Esophagus muscularis mucosa (tissue), 4 donors: ENCODE measurements around the gene ASTL. TPM values are rescaled to one million over a fixed set of nuclear protein-coding genes. Genes with fewer than 3 reads are reported as not detected.
A peak's percentile ranks its signal among the peaks of the same experiment; 100 is the strongest.

ENCODE experiments used
- DNase-seq: peaks from one replicate; pipeline ENCODE4 v3.0.0-alpha.2; 2017; ENCODE audit errors: extremely low spot score
- H3K27ac ChIP-seq, 4 donors: fragments of 200-600 bp; sonication (generic); replicated peaks in 1 of 4; 1 replicate in 3 of 4; 2 replicates in 1 of 4; pipeline ENCODE4 v1.5.1; 2016 to 2019; ENCODE audit warnings: mild to moderate bottlenecking in 1 of 4
- H3K27me3 ChIP-seq, 4 donors: fragments of 200-600 bp; sonication (generic); one replicate each; pipeline versions ENCODE4 v1.5.1 to v1.6.0; 2016 to 2019
- H3K36me3 ChIP-seq, 4 donors: fragments of 200-600 bp; sonication (generic); one replicate each; pipeline ENCODE4 v1.5.1; 2016 to 2019
- H3K4me1 ChIP-seq, 4 donors: fragments of 200-600 bp; sonication (generic); one replicate each; pipeline ENCODE4 v1.5.1; 2016 to 2019
- H3K4me3 ChIP-seq, 4 donors: fragments of 200-600 bp; sonication (generic); 1 replicate in 2 of 4; 2 replicates in 2 of 4; pipeline ENCODE4 v1.5.1; 2016 to 2019; ENCODE audit warnings: mild to moderate bottlenecking in 4 of 4, moderate library complexity in 1 of 4
- H3K9me3 ChIP-seq, 4 donors: fragments of 200-600 bp; sonication (generic); 1 replicate in 3 of 4; 2 replicates in 1 of 4; pipeline ENCODE4 v1.5.1; 2016 to 2019
- EP300 ChIP-seq: sonication (generic); formaldehyde crosslinking; IDR thresholded peaks from one replicate; pipeline ENCODE4 v1.6.1; 2017; ENCODE audit warnings: antibody characterized with exemption
- POLR2A ChIP-seq: fragments of 450-650 bp; IDR thresholded peaks from one replicate; pipeline ENCODE4 v1.6.1; 2017; ENCODE audit warnings: antibody characterized with exemption, moderate library complexity, mild to moderate bottlenecking, low read depth
- POLR2AphosphoS5 ChIP-seq, 2 donors: sonication (generic); formaldehyde crosslinking; IDR thresholded peaks; one replicate each; pipeline ENCODE4 v1.6.1; 2017; ENCODE audit warnings: antibody characterized with exemption in 2 of 2
- WGBS: methylation state at CpG from one replicate; pipeline ENCODE4 v1.1.5; 2018; 5-methylcytosine and 5-hydroxymethylcytosine counted together
- intact Hi-C: fragments of 100-400 bp; cut with DNase I; formaldehyde crosslinking; loops from one replicate; pipeline ENCODE4 v1.15.1; 2023
- total RNA-seq, 4 donors: library from RNA; depleted of rRNA; stranded (reverse); fragments of >200 nt; gene quantifications; one replicate each; pipeline versions ENCODE4 v1.1.0 to v1.2.1, GENCODE V29; 2016
- TF ChIP-seq, protein P1 (sequence below), 3 experiments: fragments of 200-600 bp in 2 of 3; fragments of 450-650 bp in 1 of 3; sonication (generic) in 2 of 3; IDR thresholded peaks; one replicate each; pipeline ENCODE4 v1.5.1; 2017 to 2019; ENCODE audit warnings: antibody characterized with exemption in 3 of 3, mild to moderate bottlenecking in 2 of 3, moderate library complexity in 1 of 3

ASTL gene
- total RNA-seq, 4 donors from 2014 or later: not detected

GRCh38 chr2:96108151-96108540 lies 30.2 kb downstream of the ASTL start:
- Histone ChIP-seq H3K27ac (peak overlapping the region; percentile 23 to 57 (median 46)), H3K4me1 (peaks cover 20 to 29% (median 26%) of the 10 kb centered on the region in 4 donors), H3K4me3 (no peak overlapping the region), H3K27me3 (peaks cover 0 to 16% (median 0%) of the 10 kb centered on the region in 4 donors), H3K36me3 (no peaks in the 10 kb centered on the region), H3K9me3 (peaks cover 0 to 15% (median 10%) of the 10 kb centered on the region in 4 donors)
- no peak for DNase-seq
- TF ChIP-seq POLR2AphosphoS5 (IDR thresholded peaks at IDR 0.05) (no peak), POLR2A (no peak), EP300 (no peak)
- TF ChIP-seq, protein P1, sequence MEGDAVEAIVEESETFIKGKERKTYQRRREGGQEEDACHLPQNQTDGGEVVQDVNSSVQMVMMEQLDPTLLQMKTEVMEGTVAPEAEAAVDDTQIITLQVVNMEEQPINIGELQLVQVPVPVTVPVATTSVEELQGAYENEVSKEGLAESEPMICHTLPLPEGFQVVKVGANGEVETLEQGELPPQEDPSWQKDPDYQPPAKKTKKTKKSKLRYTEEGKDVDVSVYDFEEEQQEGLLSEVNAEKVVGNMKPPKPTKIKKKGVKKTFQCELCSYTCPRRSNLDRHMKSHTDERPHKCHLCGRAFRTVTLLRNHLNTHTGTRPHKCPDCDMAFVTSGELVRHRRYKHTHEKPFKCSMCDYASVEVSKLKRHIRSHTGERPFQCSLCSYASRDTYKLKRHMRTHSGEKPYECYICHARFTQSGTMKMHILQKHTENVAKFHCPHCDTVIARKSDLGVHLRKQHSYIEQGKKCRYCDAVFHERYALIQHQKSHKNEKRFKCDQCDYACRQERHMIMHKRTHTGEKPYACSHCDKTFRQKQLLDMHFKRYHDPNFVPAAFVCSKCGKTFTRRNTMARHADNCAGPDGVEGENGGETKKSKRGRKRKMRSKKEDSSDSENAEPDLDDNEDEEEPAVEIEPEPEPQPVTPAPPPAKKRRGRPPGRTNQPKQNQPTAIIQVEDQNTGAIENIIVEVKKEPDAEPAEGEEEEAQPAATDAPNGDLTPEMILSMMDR (IDR thresholded peaks at IDR 0.05): no peak
- WGBS: 87% methylated on average over 4 of the region's 5 CpGs
- intact Hi-C loops: no loop called here

DNA sequence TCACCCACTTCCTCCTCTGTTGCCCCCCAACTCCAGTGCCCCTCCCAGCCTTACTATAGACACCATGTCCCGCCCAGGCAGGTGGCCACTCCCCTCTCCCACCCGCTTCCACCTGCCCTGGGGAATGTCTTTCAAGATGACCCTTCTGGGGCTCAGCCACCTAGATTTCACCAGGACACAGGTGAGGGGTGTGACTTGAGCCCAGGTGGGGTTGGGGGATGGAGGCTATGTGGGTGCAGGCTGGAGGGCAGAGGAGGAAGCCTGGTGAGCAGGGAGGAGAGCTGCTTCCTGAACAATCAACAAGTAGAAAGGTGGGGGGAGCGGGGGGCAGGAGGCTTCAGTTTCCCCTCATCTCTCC lies 30.6 kb downstream of the ASTL start:
- Histone ChIP-seq H3K4me1 (peaks cover 20 to 30% (median 26%) of the 10 kb centered on the region in 4 donors), H3K27me3 (peaks cover 0 to 16% (median 0%) of the 10 kb centered on the region in 4 donors), H3K4me3 (no peak overlapping the region), H3K9me3 (peaks cover 0 to 15% (median 10%) of the 10 kb centered on the region in 4 donors), H3K36me3 (no peaks in the 10 kb centered on the region), H3K27ac (no peak overlapping the region)
- TF ChIP-seq POLR2A (no peak), POLR2AphosphoS5 (IDR thresholded peaks at IDR 0.05) (no peak), EP300 (no peak)
- TF ChIP-seq, protein P1 (IDR thresholded peaks at IDR 0.05): no peak
- DNase-seq: no peak
- intact Hi-C loops: no loop called here
- WGBS: 83% methylated on average over 3 of the region's 3 CpGs

DNA sequence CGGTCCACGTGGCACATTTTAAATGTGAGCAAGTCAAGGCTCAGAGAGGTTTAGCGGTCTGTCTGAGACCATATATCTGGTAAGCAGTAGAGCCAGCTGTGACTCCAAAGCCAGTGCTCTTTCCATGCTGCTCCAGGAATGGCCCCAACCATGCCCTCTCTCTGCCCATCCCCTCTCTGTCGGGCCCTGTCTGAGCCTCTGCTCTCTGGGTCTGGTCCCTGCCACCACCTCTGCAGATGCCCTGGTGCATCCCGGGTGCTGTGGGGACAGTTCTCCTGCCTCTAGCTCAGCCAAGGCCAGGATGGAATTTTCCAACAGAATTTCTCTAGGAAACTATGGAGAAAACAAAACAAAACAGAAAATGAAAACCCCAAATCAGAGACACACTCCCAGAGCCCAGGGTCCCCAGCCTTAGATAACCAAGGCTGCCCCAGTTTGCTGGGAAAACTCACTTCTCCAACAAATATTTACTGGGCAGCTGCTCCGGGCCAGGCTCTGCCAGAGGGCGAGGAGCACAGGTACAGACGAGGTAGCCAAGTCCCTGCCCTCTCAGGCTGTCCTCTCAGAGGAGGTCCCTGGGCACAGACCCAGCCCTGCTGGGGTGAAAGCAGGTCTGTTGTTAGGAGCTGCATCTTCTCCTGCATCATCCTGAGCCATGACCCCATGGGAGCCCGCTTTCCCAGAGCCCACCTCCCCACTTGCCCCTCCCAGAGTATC lies 31.2 kb downstream of the ASTL start:
- Histone ChIP-seq H3K4me3 (no peak overlapping the region), H3K4me1 (peaks cover 20 to 32% (median 26%) of the 10 kb centered on the region in 4 donors), H3K36me3 (no peaks in the 10 kb centered on the region), H3K9me3 (peaks cover 0 to 15% (median 10%) of the 10 kb centered on the region in 4 donors), H3K27me3 (peaks cover 0 to 16% (median 0%) of the 10 kb centered on the region in 4 donors), H3K27ac (no peak overlapping the region)
- 69% methylated on average over 6 of the region's 9 CpGs for WGBS
- TF ChIP-seq POLR2A: no peak
- TF ChIP-seq, protein P1 (IDR thresholded peaks at IDR 0.05): no peak
- intact Hi-C loops: no loop called here
- DNase-seq: no peak

GRCh38 chr2:96105994-96106715 lies 32.1 kb downstream of the ASTL start:
- TF ChIP-seq EP300: no peak
- TF ChIP-seq, protein P1 (IDR thresholded peaks at IDR 0.05): no peak
- TF ChIP-seq POLR2A: no peak
- TF ChIP-seq POLR2AphosphoS5 (IDR thresholded peaks at IDR 0.05): no peak
- Histone ChIP-seq H3K36me3 (no peaks in the 10 kb centered on the region), H3K4me3 (no peak overlapping the region), H3K27me3 (peaks cover 0 to 16% (median 0%) of the 10 kb centered on the region in 4 donors), H3K4me1 (peaks cover 20 to 37% (median 26%) of the 10 kb centered on the region in 4 donors), H3K9me3 (peaks cover 0 to 15% (median 10%) of the 10 kb centered on the region in 4 donors), H3K27ac (no peak overlapping the region)
- intact Hi-C loops: no loop called here
- no peak for DNase-seq
- WGBS: 97% methylated on average over 8 of the region's 8 CpGs
